AG04449 (cell line): ENCODE results near the gene PA2G4.
"Not testable (repeated sequence)": the region's sequence is repeated elsewhere in the genome, so short reads cannot be mapped to it uniquely, and the experiment has no call there.

ENCODE experiments used
- CTCF ChIA-PET: fragments of 350-600 bp; formaldehyde crosslinking; extraction: SDS; loops from one replicate; lab custom pipeline; 2021; ENCODE audit warnings: antibody characterized with exemption; lab: Yijun Ruan, JAX
- POLR2A ChIA-PET: fragments of 400-600, 350-600 bp; formaldehyde crosslinking; extraction: SDS; loops from one replicate; lab custom pipeline; 2020; ENCODE audit warnings: antibody characterized with exemption, inconsistent platforms; lab: Yijun Ruan, JAX
- DNase-seq: peaks from one replicate; pipeline ENCODE4 v3.0.0-alpha.2; 2010; ENCODE audit warnings: low read depth, low spot score
- H3K4me3 ChIP-seq: 2 replicates; pipeline ENCODE4 v1.5.1; 2011; ENCODE audit warnings: low read depth, mild to moderate bottlenecking, control low read depth, low read length
- CTCF ChIP-seq: IDR thresholded peaks from one replicate; pipeline ENCODE4 v1.5.1; 2011; ENCODE audit warnings: mild to moderate bottlenecking, moderate library complexity, low read length, control low read depth, inconsistent platforms; ENCODE audit not compliant: insufficient read depth; ENCODE audit errors: missing control alignments

PA2G4 gene

GRCh38 chr12:56154818-56155217 is 50.5 kb downstream of the PA2G4 start:
- CTCF ChIA-PET: interaction anchor here (0.8 to 2.3 kb wide), 7 partner anchors 12 to 36 kb away, joined by 3 to 12 read pairs (median 3); partner anchors contain the start of genes SMARCC2 and ZC3H10
- H3K4me3 ChIP-seq: no peak overlapping the region
- POLR2A ChIA-PET: no interaction called here
- no peak for DNase-seq
- no peak for TF ChIP-seq CTCF

GRCh38 chr12:56155256-56155845 is 51.0 kb downstream of the PA2G4 start:
- ChIA-PET CTCF (interaction anchor here (1.1 to 2.3 kb wide), 7 partner anchors 12 to 37 kb away, joined by 3 to 12 read pairs (median 3); partner anchors contain the start of genes SMARCC2 and ZC3H10), POLR2A (no interaction called here)
- TF ChIP-seq CTCF: no peak
- no peak for DNase-seq
- no peak overlapping the region for H3K4me3 ChIP-seq

GRCh38 chr12:56156464-56157200 is 52.3 kb downstream of the PA2G4 start:
- ChIA-PET CTCF (interaction anchor here (1.0 to 2.3 kb wide), 4 partner anchors 14 to 37 kb away, joined by 3 to 12 read pairs (median 8); partner anchors contain the start of gene SMARCC2), POLR2A (interaction anchor here (0.9 to 1.2 kb wide), 2 partner anchors 40 to 161 kb away, joined by 3 to 4 read pairs; no protein-coding TSS in a partner anchor)
- peak overlapping the region; percentile 99 for H3K4me3 ChIP-seq
- not testable (repeated sequence) for DNase-seq

GRCh38 chr12:56157201-56158028 is 53.1 kb downstream of the PA2G4 start:
- peak; percentile 34 for DNase-seq
- POLR2A ChIA-PET: interaction anchor here (0.8 to 2.8 kb wide), 10 partner anchors 29 to 161 kb away, joined by 3 to 23 read pairs (median 5); partner anchors contain the start of genes ESYT1, RNF41, RPL41 and SMARCC2
- peak overlapping the region; percentile 99 for H3K4me3 ChIP-seq
- TF ChIP-seq CTCF: peak; percentile 75
- CTCF ChIA-PET: interaction anchor here (1.0 to 4.2 kb wide), 3 partner anchors 31 to 39 kb away, joined by 7 to 35 read pairs (median 10); partner anchors contain the start of gene ZC3H10

- DNase-seq: peak; percentile 86
- TF ChIP-seq CTCF: no peak
- POLR2A ChIA-PET: interaction anchor here (0.8 to 2.8 kb wide), 11 partner anchors 30 to 111 kb away, joined by 3 to 23 read pairs (median 5); partner anchors contain the start of genes ESYT1, RNF41, RPL41 and SMARCC2
- CTCF ChIA-PET: interaction anchor here (0.9 to 4.2 kb wide), 4 partner anchors 25 to 39 kb away, joined by 4 to 35 read pairs (median 14); partner anchors contain the start of genes ESYT1, SMARCC2 and ZC3H10
- peak within 1 kb of the TSS; percentile 99 for H3K4me3 ChIP-seq
These were observed 53.9 kb downstream of the PA2G4 start, which contains the start of gene MYL6 for GRCh38 chr12:56158029-56158925. MYL6 (plus strand) TSS chr12:56158359; CDS start chr12:56158402, 43 bp downstream.
